ENCODE results near the gene TMEM98. TPM values are rescaled to one million over a fixed set of nuclear protein-coding genes. Genes with fewer than 3 reads are reported as not detected.

The TMEM98 gene
- total and polyA plus RNA-seq, 9 of the 15 experiments (the other 6 are each of a cell fraction or from before 2014, with no cell fraction given) = 33.5 to 164 (median 84.7) TPM

DNA sequence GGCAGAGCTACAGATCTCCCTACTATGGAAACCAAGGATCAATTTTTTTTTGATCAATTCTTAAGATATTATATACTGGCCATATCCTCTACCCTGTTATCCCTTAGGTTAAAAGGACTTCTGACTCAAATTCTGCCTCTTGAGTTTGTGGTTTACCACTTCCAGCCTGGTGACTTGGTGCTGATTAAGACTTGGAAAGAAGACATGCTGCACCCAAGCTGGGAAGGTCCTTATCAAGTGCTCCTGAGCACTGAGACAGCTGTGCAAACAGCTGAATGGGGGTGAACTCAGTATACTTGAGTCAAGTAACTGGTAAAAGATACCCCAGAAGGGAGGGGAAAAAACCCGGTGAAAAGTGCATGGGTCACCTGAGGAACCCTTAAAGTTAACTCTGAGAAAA lies 43.2 kb downstream of the TMEM98 start (continued):
- TF ChIP-seq TAF9B (IDR thresholded peaks at IDR 0.05; ENCODE audit: partially characterized antibody) (peak; percentile 65), PHF8 (IDR thresholded peaks at IDR 0.05; ENCODE audit: borderline replicate concordance, low read length) (no peak), NR1H2 (CRISPR knock-in tag; IDR thresholded peaks at IDR 0.05) (no peak), ZZZ3 (IDR thresholded peaks at IDR 0.05) (no peak), ADNP (tag; IDR thresholded peaks at IDR 0.05) (no peak), MTA3 (IDR thresholded peaks at IDR 0.05; ENCODE audit: borderline replicate concordance) (peak; percentile 35; the same call in 1 of the 2 replicates), ILK (tag; IDR thresholded peaks at IDR 0.05; ENCODE audit: borderline replicate concordance, low read depth) (no peak), MXI1 (IDR thresholded peaks at IDR 0.05; ENCODE audit: low read depth, low read length) (no peak), ZNF41 (CRISPR knock-in tag; conservative IDR thresholded peaks at IDR 0.05) (no peak), ZBTB1 (CRISPR knock-in tag; IDR thresholded peaks at IDR 0.05; ENCODE audit: borderline replicate concordance, low read depth) (no peak), ZNF431 (CRISPR knock-in tag; IDR thresholded peaks at IDR 0.05) (no peak), ZNF75A (CRISPR knock-in tag; IDR thresholded peaks at IDR 0.05) (no peak), CBX3 (IDR thresholded peaks at IDR 0.05; ENCODE audit: borderline replicate concordance in 1 of 2, low read length in 2 of 2) (peak in 1 of 2 experiments; percentile 67; a peak in 1 of 3 replicates), STAG1 (CRISPR knock-in tag; IDR thresholded peaks at IDR 0.05; ENCODE audit: borderline replicate concordance) (no peak), GABPA (tag; conservative IDR thresholded peaks at IDR 0.05; ENCODE audit: low read depth) (peak; percentile 32; the same call in 1 of the 2 replicates), ZNF583 (CRISPR knock-in tag; IDR thresholded peaks at IDR 0.05) (no peak), ARID1B (IDR thresholded peaks at IDR 0.05) (peak; percentile 94), SMAD1 (IDR thresholded peaks at IDR 0.05; ENCODE audit: low read depth, low read length, partially characterized antibody) (no peak), KLF16 (IDR thresholded peaks at IDR 0.05) (peak; percentile 94), ZNF146 (CRISPR knock-in tag; IDR thresholded peaks at IDR 0.05; ENCODE audit: unreplicated experiment) (no peak)
- TF ChIP-seq, protein P1, sequence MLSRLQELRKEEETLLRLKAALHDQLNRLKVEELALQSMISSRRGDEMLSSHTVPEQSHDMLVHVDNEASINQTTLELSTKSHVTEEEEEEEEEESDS (CRISPR knock-in tag; IDR thresholded peaks at IDR 0.05) = no peak
- TF ChIP-seq, protein P2, sequence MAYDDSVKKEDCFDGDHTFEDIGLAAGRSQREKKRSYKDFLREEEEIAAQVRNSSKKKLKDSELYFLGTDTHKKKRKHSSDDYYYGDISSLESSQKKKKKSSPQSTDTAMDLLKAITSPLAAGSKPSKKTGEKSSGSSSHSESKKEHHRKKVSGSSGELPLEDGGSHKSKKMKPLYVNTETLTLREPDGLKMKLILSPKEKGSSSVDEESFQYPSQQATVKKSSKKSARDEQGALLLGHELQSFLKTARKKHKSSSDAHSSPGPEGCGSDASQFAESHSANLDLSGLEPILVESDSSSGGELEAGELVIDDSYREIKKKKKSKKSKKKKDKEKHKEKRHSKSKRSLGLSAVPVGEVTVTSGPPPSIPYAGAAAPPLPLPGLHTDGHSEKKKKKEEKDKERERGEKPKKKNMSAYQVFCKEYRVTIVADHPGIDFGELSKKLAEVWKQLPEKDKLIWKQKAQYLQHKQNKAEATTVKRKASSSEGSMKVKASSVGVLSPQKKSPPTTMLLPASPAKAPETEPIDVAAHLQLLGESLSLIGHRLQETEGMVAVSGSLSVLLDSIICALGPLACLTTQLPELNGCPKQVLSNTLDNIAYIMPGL (CRISPR knock-in tag; IDR thresholded peaks at IDR 0.05) = no peak
- TF ChIP-seq, protein P3, sequence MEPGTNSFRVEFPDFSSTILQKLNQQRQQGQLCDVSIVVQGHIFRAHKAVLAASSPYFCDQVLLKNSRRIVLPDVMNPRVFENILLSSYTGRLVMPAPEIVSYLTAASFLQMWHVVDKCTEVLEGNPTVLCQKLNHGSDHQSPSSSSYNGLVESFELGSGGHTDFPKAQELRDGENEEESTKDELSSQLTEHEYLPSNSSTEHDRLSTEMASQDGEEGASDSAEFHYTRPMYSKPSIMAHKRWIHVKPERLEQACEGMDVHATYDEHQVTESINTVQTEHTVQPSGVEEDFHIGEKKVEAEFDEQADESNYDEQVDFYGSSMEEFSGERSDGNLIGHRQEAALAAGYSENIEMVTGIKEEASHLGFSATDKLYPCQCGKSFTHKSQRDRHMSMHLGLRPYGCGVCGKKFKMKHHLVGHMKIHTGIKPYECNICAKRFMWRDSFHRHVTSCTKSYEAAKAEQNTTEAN (CRISPR knock-in tag; IDR thresholded peaks at IDR 0.05) = no peak
- TF ChIP-seq, protein P4, sequence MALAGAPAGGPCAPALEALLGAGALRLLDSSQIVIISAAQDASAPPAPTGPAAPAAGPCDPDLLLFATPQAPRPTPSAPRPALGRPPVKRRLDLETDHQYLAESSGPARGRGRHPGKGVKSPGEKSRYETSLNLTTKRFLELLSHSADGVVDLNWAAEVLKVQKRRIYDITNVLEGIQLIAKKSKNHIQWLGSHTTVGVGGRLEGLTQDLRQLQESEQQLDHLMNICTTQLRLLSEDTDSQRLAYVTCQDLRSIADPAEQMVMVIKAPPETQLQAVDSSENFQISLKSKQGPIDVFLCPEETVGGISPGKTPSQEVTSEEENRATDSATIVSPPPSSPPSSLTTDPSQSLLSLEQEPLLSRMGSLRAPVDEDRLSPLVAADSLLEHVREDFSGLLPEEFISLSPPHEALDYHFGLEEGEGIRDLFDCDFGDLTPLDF (CRISPR knock-in tag; IDR thresholded peaks at IDR 0.05) = no peak
- TF ChIP-seq, protein P5, sequence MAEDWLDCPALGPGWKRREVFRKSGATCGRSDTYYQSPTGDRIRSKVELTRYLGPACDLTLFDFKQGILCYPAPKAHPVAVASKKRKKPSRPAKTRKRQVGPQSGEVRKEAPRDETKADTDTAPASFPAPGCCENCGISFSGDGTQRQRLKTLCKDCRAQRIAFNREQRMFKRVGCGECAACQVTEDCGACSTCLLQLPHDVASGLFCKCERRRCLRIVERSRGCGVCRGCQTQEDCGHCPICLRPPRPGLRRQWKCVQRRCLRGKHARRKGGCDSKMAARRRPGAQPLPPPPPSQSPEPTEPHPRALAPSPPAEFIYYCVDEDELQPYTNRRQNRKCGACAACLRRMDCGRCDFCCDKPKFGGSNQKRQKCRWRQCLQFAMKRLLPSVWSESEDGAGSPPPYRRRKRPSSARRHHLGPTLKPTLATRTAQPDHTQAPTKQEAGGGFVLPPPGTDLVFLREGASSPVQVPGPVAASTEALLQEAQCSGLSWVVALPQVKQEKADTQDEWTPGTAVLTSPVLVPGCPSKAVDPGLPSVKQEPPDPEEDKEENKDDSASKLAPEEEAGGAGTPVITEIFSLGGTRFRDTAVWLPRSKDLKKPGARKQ (CRISPR knock-in tag; IDR thresholded peaks at IDR 0.05) = no peak

Data from K562 (cell line).